GM21526 (cell line): Measurements from ENCODE around the gene PTPRT.

Source experiments
- ATAC-seq: cut with Tn5 transposase; IDR thresholded peaks from one replicate; pipeline ENCODE4 v1.9.1; 2021; ENCODE audit warnings: moderate library complexity; ENCODE audit not compliant: unreplicated experiment, low FRiP score

The PTPRT gene

GRCh38 chr20:42652266-42652665, 537.4 kb downstream of the PTPRT start:
- no peak for ATAC-seq

DNA sequence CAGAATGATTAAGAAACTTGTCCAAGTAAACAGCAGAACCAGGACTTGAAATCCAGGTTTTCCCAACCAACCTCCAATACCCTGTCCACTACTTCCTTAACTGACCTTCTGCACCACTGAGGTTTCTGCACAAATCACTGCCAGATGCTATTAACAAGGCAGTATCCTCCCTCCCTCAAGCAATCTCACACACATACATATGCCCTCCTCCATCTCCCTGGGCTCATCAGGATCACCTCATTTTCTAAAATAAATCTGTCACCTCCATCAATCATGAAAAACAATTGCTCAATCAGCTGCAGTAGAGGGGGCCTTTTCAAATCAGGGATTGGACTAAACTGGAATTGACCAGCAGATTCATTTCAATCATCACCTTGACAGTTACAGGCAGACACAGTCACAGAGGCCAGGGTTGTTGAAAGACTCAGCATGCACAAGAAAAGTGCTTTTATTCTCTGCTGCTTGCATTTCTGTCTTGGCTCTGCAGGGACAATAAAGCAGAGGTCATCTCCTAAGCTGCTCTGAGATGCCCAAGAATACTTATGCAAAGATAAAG, 539.4 kb downstream of the PTPRT start:
- ATAC-seq, result no peak

GRCh38 chr20:42649748-42650147, 540.0 kb downstream of the PTPRT start:
- ATAC-seq, result no peak

DNA sequence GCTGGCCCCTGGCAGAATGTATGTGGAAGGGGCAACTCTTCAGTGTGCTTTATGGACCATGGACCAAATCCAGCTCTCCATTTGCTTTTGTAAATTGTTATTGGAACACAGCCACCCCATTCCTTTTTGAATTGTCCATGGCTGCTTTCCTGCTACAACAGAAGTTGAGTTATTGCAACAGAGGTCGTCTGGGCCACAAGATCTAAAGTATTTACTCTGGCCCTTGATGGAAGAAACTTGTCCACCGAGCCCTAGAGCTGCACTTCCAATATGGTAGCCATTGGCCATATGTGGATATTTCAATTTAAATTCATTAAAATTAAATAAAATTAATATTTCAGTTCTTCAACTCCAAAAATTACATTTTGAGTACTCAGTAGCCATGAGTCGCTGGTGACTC, 543.5 kb downstream of the PTPRT start:
- ATAC-seq, result no peak

GRCh38 chr20:42641886-42642285, 547.8 kb downstream of the PTPRT start:
- no peak for ATAC-seq

DNA sequence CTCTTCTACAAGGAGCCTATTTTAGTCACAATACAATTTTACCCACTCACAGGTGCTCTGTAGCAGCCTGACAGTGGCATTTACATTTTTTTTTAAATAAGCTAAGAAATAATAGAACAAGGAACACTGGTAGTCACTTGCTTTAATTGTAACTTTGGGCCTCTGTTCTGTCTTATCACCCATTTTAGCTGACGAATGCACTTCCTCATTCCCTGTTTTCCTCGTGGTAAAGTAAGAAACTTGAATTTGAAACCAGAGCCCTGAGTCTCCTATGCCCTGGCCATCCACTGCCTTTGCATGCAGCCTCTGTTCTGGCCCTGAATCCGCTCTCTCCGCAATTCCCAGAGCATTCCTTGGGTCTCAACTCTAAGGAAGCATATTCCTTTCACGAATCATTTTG, 550.6 kb downstream of the PTPRT start:
- ATAC-seq, result no peak

DNA sequence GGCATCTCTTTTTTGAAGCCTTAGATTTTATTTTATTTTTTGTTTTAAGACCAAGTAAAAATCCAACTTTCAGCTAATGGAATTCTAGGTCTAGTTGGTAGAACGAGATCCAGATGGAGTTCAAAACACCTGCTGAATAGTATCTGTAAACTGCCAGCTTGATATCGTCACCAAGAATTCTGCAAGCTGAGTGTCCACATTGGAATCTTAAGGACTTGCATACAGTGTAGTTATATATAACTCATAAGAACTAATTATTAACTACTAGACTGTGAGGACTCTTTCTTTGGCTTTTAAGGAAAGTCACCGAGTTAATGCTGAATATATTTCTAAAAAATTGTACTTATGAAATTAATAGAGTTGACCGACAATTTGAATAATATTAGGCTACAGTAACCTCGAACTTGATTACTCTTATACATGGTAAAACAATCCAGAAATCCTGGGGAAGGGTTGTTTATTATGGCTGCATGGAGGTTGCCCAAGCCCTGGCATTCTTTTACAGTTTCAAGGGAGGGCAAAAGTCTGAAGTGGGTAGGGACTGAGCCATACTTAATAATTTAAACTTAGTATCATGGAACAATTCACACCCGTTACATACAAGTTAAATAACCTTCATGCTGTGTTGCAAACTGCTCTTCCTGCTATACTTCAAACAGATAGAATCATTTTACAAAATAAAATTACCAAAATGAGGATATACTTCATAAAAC, 553.9 kb downstream of the PTPRT start:
- ATAC-seq, result no peak

DNA sequence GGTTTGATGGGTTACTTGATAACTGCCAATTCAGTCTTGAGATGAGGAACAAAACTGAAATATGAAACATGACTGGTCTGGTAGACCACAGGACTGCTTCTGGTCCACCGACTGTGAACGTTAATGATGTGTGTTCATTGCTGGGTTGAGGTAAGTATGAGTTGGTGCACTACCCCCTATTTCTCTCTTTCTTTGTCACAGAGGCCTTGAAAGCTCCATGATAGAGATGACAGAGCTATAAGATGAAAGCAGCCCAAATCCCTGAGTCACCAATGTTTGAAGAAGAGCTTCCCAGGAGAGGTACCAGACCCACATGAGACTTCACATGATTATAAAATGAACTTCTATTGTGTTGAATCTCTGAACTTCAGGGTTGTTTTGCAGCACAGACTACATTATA, 555.5 kb downstream of the PTPRT start:
- no peak for ATAC-seq

DNA sequence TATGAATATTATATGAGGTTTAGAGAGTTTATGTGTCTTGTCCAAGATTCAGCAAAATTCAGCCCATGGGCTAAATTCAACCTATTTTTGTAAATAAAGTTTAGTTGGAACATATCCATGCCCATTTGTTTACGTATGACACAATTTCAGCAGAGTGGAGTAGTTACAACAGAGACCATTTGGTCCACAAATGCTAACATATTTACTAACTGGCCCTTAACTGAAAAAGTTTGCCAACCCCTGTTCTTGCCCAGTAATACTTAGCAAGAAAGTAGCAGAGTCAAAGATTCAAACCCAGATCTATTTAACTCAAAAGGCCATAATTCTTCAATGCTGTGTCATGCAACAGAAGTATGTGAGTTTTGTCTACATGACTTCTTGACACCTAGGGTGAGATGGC, 561.0 kb downstream of the PTPRT start:
- no peak for ATAC-seq

DNA sequence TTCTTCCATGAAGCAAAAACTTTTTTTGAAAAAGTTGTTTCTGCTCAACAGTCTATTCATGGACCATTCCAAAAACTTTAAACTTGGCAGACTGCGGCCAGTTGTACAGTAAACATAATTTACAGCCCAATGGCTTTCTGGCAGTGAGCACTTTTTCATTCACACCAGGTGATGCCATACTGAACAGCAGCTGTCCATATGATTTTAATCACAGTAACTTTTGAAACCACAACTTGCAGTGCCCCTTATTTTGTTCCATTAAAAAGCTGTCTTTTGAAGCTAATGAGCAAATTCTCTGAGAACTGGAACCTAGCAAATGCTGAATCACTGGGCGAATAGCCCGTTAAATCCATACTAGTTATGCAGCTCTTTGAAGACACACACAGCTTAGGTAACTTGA, 576.6 kb downstream of the PTPRT start:
- ATAC-seq, result no peak

- ATAC-seq, result no peak
Measured at GRCh38 chr20:42611889-42612837, 577.5 kb downstream of the PTPRT start.

GRCh38 chr20:42611423-42611822, 578.3 kb downstream of the PTPRT start:
- no peak for ATAC-seq

GRCh38 chr20:42610070-42610469, 579.6 kb downstream of the PTPRT start:
- ATAC-seq, result no peak

DNA sequence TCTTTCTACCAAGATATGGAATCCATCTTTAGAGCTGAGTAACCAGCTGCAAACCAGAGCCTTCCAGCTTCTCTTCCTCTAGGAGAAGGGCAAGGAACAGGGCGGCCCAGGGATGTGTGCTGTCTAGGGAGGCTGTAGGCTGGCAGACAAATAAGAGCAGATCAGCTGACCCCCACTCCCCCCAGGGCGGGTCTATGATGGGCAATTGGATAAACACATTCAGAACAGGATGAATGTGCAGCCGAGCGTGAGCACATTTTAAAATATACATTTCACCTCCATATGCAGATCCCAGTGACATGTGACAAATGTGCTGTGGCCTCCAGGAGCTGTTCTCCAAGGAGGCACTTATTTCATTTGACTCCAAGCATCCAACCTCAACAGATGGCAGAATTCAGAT, 580.1 kb downstream of the PTPRT start:
- no peak for ATAC-seq

GRCh38 chr20:42604998-42605956, 584.4 kb downstream of the PTPRT start:
- ATAC-seq, result no peak

GRCh38 chr20:42603655-42604054, 586.1 kb downstream of the PTPRT start:
- no peak for ATAC-seq

- ATAC-seq, result no peak
Measured at GRCh38 chr20:42598581-42598980, 591.1 kb downstream of the PTPRT start.

GRCh38 chr20:42595625-42596024, 594.1 kb downstream of the PTPRT start:
- ATAC-seq, result no peak

DNA sequence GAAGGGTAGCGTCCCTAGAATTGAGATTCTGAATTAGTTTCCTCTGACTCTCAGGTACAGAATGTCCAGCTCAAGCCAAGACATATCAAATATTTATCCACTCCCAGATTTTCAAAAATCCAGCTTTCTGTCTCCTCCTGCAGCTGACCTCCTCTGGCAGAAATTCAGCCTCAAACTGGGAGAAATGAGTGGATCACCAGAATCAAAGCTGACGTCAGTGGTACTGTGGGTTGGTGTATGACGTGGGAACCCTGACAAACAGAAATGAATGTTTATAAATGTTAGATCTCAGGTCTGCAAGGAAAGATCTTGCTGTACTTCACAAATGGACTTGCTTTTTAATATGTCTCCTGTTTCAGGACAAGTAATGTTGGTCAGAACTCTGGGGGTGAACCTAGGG, 595.0 kb downstream of the PTPRT start:
- ATAC-seq, result no peak

GRCh38 chr20:42594011-42594410, 595.7 kb downstream of the PTPRT start:
- no peak for ATAC-seq
